Gastrocnemius medialis (tissue), 4 donors: ENCODE measurements around the gene ADSL.

Experiments
- POLR2A ChIP-seq, 2 donors: fragments of 450-650 bp; IDR thresholded peaks; one replicate each; pipeline ENCODE4 v1.6.1; 2017; ENCODE audit warnings: antibody characterized with exemption in 2 of 2, mild to moderate bottlenecking in 2 of 2, moderate library complexity in 2 of 2
- TF ChIP-seq, protein P1 (sequence below), 5 experiments: fragments of 450-650 bp in 3 of 5; fragments of 200-600 bp in 2 of 5; sonication (generic) in 2 of 5; IDR thresholded peaks in 4 of 5; conservative IDR thresholded peaks in 1 of 5; 1 replicate in 4 of 5; 2 replicates in 1 of 5; pipeline ENCODE4 v1.5.1; 2016 to 2019; ENCODE audit warnings: antibody characterized with exemption in 5 of 5, mild to moderate bottlenecking in 3 of 5, moderate library complexity in 3 of 5

GRCh38 chr22:40416267-40416570, 69.9 kb downstream of the ADSL start:
- TF ChIP-seq, protein P1, sequence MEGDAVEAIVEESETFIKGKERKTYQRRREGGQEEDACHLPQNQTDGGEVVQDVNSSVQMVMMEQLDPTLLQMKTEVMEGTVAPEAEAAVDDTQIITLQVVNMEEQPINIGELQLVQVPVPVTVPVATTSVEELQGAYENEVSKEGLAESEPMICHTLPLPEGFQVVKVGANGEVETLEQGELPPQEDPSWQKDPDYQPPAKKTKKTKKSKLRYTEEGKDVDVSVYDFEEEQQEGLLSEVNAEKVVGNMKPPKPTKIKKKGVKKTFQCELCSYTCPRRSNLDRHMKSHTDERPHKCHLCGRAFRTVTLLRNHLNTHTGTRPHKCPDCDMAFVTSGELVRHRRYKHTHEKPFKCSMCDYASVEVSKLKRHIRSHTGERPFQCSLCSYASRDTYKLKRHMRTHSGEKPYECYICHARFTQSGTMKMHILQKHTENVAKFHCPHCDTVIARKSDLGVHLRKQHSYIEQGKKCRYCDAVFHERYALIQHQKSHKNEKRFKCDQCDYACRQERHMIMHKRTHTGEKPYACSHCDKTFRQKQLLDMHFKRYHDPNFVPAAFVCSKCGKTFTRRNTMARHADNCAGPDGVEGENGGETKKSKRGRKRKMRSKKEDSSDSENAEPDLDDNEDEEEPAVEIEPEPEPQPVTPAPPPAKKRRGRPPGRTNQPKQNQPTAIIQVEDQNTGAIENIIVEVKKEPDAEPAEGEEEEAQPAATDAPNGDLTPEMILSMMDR (IDR thresholded peaks at IDR 0.05 in 4 of 5, conservative IDR thresholded peaks at IDR 0.05 in 1 of 5), result no peak
- TF ChIP-seq POLR2A (IDR thresholded peaks at IDR 0.05), result no peak
